T-helper 1 cell treated with Interleukin-12 subunit alpha and Interleukin-12 subunit beta and Interleukin-4 antibody, amounts not matched to agents 30 ng/mL and 1 ng/mL, for 36 hours (primary cell): ENCODE results near the gene DHX16. TPM values are rescaled to one million over a fixed set of nuclear protein-coding genes. Genes with fewer than 3 reads are reported as not detected.

Source experiments
- intact Hi-C: fragments of 100-400 bp; cut with micrococcal nuclease; formaldehyde crosslinking; loops from one replicate; pipeline ENCODE4 v1.15.1; 2024
- total RNA-seq: library from RNA; stranded (reverse); gene quantifications from 2 replicates; pipeline ENCODE4 v1.2.3, GENCODE V29; 2022

The DHX16 gene
- total RNA-seq, 1 donor from 2014 or later, result 51.0 TPM

DNA sequence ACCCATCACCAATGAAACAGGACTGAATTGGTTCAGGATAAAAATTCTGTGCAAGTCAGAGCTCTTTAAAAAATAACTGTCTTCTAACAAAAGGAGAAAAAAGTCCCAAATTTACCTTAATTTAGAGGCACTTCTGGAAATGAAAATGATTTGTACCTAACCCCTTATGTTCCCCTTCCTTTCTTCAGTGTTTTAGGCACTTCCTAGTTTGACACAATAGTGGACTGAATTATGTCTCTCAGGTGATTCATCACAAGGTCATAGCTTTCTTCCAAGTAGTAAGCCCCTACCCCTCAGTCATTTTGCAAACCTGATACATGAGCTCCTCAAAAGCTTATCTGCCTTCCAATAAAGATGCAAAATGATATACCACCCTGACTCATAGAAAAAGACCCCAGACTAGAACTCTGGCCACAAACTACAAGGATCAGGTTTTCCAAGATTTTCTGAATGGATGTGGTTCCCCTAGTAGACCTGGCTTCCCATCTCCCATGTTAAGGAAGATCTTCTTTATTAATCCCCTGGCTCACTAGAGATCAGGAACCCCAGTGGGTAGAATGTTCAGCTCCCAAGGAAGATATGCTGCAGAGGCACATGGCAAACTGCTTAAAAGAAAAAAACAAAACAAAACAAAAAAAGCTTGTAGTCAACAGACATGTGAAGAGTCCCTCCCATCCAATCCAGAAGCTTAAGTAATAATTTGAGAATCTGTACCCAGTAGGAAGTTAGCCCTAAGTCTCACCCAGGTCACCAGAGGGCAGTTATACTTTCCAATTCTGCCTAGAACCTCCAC lies 59.4 kb downstream of the DHX16 start:
- intact Hi-C loops, result loop anchor here (2.0 to 10.0 kb wide), 2 partner anchors 17 to 471 kb away; no protein-coding TSS in a partner anchor

DNA sequence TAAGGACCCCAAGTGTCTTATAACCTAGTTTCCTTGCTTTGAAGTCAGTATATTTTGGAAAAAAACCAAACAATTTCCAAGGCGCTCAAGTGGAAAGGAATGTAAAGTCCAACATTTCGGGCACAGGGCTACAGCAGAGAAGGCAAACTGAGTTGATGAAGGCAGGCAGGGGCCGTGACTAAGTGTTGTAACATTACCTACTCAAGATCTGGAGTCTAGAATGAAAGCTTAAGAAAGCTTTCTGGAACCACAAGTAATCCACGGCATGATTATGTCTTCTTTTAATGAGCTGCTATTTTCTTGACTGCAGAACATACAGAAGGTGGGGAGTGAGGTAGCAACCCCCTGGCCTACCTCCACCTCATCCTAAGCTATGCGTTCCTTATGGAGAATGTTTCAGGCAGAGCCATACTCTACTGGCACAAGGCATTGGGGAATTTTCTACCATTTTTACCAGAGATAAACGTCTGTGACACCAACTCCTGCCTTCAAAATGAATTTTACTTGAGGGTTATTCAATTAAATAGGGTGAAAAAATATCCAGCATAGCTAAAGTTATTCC lies 60.0 kb downstream of the DHX16 start:
- intact Hi-C loops, result loop anchor here (2.0 to 10.0 kb wide), 2 partner anchors 16 to 472 kb away; no protein-coding TSS in a partner anchor

DNA sequence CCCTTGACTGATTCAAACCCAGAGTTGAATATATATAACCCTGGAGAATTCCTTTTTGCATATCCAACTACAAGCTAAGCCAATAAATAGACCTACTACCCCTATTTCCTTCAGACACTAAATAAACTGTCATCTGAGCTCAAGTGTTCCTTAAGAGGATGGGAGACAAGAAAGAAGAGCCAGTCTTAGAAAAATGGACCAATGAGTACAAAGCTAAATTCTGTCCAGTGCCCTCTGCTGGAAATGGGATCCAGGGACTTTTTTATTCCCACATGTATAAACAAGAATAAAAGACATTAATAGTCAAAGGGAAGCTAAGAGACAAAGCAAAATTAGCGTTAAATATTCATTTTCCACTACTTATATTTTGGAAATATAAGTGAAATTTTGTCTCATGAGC lies 60.6 kb downstream of the DHX16 start:
- intact Hi-C loops, result loop anchor here (2.0 to 10.0 kb wide), 2 partner anchors 15 to 473 kb away; no protein-coding TSS in a partner anchor

DNA sequence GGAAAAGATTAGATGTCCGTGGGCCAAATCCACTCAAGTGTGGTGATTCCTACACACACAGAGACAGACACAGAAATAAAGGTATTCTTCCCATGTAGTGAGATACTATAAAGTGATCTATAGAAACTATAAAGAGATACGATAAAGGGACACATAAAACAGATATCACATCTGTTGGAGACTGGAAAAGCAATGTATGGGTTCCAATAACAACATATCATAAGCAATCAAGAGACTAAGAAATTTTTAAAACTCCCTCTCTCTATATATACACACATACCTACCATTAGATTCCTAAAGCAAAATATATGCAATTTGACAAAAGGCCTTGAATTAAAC lies 61.0 kb downstream of the DHX16 start:
- intact Hi-C loops, result loop anchor here (2.0 to 10.0 kb wide), 2 partner anchors 15 to 473 kb away; no protein-coding TSS in a partner anchor

DNA sequence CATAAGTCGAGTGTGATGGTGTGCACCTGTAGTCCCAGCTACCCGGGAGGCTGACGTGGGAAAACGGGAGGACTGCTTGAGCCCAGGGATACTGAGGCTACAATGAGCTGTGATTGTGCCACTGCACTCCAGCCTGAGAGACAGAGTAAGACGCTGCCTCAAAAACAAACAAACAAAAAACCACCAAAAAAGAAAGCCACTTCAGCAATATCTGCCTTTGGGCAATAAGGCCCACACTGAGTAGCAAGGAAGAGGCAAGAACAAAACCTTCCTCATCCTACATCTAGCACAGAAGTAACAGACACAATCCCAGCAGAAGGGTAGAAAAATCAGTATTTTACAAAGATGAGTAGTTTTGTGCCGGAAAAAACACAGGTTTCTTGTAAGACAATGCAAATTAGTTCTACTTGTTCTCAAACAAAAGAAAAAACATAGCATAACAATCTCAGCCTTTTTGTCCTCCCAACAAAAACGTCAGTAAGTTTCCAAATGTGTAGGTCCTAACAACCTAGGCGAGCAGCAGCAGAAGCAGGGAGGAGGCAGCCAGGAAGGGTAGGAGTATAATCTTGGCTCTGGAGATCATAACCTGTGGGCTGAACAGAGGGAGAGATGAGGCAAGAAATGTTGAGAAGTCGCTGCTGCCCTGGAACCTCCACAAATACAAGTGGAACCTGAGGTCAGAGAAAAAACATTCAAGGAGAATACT lies 61.5 kb downstream of the DHX16 start:
- intact Hi-C loops, result loop anchor here (10.0 kb wide), 1 partner anchor 473 kb away; no protein-coding TSS in a partner anchor

DNA sequence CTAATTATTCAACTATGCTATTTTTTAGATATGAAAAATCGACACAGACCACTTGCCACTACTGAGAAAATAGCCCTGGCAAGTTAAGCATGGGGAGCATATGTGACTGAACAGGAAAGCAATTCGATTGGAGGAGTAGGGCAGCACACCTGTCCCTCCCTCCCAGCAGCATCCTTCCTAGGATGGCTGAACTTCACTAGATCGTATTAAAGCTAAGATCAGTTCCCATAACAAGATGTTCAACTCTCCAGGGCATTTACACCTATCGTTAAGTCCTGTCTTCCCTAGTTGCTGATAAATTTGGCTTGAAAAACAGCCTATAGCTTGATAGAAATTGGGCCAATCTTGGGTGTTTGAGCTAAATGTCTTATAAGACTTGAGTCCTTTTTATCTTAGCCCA lies 62.7 kb downstream of the DHX16 start:
- intact Hi-C loops, result loop anchor here (10.0 kb wide), 1 partner anchor 475 kb away; no protein-coding TSS in a partner anchor

DNA sequence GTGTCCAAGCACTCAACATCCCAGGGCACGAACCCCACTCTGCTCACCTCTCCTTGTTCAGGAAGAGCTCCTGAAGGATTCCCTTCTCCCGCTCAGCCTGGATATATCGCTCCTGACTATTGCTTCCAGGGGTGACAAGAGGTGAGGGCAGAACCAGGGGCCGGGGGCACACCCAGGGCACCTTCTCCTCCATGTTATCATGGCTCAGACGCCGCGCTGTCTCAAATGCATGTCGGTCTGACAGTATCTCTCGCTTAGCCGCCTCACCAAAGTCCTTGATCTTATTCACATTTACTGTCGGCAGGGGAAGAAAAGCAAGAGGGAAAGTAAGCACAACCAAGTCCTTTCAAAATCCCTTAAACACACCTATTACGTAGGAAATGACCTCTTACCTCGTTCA lies 68.8 kb downstream of the DHX16 start:
- intact Hi-C loops, result no loop called here

Other genes starting within 250 kb of the DHX16 start
- gene HLA-E, start 183.5 kb downstream of the DHX16 start, total RNA-seq, result 499 and 512 TPM in 2 replicates
- 49.4 and 49.7 TPM in 2 replicates for gene GNL1, start 116.5 kb downstream of the DHX16 start, total RNA-seq
- 22.1 and 22.7 TPM in 2 replicates for gene PRR3, start 115.7 kb downstream of the DHX16 start, total RNA-seq
- gene ABCF1, start 101.6 kb downstream of the DHX16 start, total RNA-seq, result 103 and 104 TPM in 2 replicates
- 95.2 and 100 TPM in 2 replicates for gene PPP1R10, start 55.8 kb downstream of the DHX16 start, total RNA-seq
- 37.9 and 39.0 TPM in 2 replicates for gene MRPS18B, start 55.2 kb downstream of the DHX16 start, total RNA-seq
- gene ATAT1, start 46.1 kb downstream of the DHX16 start, total RNA-seq, result 9.2 and 11.3 TPM in 2 replicates
- 22.2 and 31.1 TPM in 2 replicates for gene C6orf136, start 25.9 kb downstream of the DHX16 start, total RNA-seq
- gene PPP1R18, start 13.6 kb upstream of the DHX16 start, total RNA-seq, result 305 and 322 TPM in 2 replicates
- gene NRM, start 18.0 kb upstream of the DHX16 start, total RNA-seq, result 28.2 and 32.3 TPM in 2 replicates
- gene MDC1, start 44.3 kb upstream of the DHX16 start, total RNA-seq, result 80.0 and 93.3 TPM in 2 replicates
- 905 and 913 TPM in 2 replicates for gene TUBB, start 47.3 kb upstream of the DHX16 start, total RNA-seq
- gene FLOT1, start 69.7 kb upstream of the DHX16 start, total RNA-seq, result 201 and 206 TPM in 2 replicates
- 76.8 and 77.8 TPM in 2 replicates for gene IER3, start 71.5 kb upstream of the DHX16 start, total RNA-seq
- gene DDR1, start 211.5 kb upstream of the DHX16 start, total RNA-seq, result 19.5 and 20.1 TPM in 2 replicates
- 35.9 and 36.0 TPM in 2 replicates for gene GTF2H4, start 235.2 kb upstream of the DHX16 start, total RNA-seq
- 39.2 and 47.2 TPM in 2 replicates for gene VARS2, start 241.2 kb upstream of the DHX16 start, total RNA-seq